ENCODE measurements around the gene NRL.

DNA sequence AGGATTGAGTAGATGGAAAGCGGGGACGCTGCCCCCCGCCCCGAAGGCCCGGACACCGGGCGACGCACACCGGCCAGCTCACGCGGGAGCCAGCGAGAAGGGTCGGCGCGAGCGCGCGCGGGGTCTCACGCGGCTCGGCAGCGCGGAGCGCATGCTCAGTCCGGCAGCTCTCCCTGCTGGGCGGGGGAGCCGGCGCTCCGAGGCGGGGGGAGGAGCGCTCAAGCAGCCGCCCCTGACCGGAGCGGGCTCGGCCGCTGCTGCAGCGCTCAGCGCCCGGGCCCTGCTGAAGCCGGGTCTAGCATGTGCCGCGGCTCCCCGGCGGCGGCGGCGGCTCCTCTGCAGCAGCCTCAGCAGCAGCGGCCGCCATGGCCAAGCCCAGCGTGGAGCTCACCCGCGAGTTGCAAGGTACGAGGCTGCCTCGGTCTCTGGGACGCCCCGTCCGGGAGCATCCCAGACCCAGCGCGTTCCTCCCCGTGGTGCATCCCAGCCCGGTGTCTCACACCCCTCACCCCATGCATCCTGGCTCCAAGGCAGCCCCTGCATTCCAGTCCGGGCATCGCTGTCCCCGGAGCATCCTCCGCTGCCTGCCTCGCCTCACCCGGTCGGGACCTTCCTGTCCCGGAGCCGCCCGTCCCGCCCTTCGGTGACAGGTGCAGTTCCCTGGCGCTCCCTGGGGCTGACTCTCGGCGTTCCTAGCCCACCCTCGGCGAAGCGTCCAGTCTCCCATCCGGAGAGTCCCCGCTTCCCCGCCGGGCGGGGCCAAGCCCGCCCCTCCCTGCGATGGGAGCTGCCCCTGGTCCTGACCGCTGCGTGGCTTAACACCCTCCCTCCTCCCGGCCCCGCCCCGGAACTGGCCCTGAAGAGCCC is 62.7 kb downstream of the NRL start, which contains the start of gene CARMIL3:
- TF ChIP-seq POLR2A (IDR thresholded peaks at IDR 0.05) (peak; percentile 18 to 35), CTCF (IDR thresholded peaks at IDR 0.05) (no peak)
